ENCODE results near the gene TENT5A.

TENT5A gene

DNA sequence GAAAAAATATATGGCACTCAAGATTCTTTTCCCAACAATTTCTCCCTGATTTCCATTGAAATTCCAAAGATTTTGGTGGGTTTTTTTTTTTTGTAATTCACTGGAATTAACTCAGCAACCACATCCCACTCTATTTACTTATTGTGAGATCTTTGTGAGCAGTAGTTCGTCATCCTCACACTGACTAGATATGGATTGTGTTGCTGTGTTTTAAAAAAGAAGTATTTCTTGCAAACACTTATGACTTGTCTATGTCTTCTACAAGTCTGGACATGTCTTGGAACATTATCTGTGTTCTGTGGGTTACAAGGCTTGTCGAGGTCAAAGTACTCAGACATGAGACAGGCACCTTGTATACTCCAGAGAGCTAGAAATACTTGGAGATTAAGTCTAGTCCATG, 7.3 kb upstream of the TENT5A start:
- TF ChIP-seq, protein P1, sequence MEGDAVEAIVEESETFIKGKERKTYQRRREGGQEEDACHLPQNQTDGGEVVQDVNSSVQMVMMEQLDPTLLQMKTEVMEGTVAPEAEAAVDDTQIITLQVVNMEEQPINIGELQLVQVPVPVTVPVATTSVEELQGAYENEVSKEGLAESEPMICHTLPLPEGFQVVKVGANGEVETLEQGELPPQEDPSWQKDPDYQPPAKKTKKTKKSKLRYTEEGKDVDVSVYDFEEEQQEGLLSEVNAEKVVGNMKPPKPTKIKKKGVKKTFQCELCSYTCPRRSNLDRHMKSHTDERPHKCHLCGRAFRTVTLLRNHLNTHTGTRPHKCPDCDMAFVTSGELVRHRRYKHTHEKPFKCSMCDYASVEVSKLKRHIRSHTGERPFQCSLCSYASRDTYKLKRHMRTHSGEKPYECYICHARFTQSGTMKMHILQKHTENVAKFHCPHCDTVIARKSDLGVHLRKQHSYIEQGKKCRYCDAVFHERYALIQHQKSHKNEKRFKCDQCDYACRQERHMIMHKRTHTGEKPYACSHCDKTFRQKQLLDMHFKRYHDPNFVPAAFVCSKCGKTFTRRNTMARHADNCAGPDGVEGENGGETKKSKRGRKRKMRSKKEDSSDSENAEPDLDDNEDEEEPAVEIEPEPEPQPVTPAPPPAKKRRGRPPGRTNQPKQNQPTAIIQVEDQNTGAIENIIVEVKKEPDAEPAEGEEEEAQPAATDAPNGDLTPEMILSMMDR (IDR thresholded peaks at IDR 0.05; ENCODE audit: insufficient read depth, low read length, poor library complexity, severe bottlenecking) = no peak
- Histone ChIP-seq H3K27me3 (replicated peaks; ENCODE audit: control insufficient read depth, insufficient read depth, low read length) (no peaks in the 10 kb centered on the region), H3K4me3 (replicated peaks; ENCODE audit: low read depth, low read length) (no peak overlapping the region), H3K36me3 (ENCODE audit: control insufficient read depth, insufficient read depth, low read length) (no peaks in the 10 kb centered on the region)
- no peak for DNase-seq (ENCODE audit: extremely low read depth, insufficient read length)

DNA sequence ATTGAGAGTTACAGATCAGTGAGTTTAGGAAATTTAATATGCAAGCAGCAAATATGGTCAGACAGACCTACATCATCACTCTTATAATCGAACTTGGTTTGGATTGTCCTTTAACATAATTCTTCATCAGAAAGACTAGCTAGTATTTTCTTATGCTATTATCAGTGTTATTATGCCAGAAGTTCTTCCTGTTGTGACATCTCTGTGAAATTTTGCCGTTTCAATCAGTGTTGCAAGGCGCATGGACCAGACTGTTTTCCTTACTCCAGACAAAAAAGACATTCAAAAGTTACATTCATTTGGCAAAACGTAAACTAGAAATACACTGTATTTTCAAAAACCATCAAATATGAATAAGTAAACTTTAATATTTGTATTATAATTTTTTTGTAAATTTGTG, 5.7 kb upstream of the TENT5A start:
- no peak overlapping the region for H3K4me3 ChIP-seq (replicated peaks; ENCODE audit: low read depth, low read length)
- DNase-seq (ENCODE audit: extremely low read depth, insufficient read length) = no peak
- TF ChIP-seq, protein P1 (IDR thresholded peaks at IDR 0.05; ENCODE audit: insufficient read depth, low read length, poor library complexity, severe bottlenecking) = no peak
- no peaks in the 10 kb centered on the region for H3K27me3 ChIP-seq (replicated peaks; ENCODE audit: control insufficient read depth, insufficient read depth, low read length)
- H3K36me3 ChIP-seq (ENCODE audit: control insufficient read depth, insufficient read depth, low read length) = no peaks in the 10 kb centered on the region

DNA sequence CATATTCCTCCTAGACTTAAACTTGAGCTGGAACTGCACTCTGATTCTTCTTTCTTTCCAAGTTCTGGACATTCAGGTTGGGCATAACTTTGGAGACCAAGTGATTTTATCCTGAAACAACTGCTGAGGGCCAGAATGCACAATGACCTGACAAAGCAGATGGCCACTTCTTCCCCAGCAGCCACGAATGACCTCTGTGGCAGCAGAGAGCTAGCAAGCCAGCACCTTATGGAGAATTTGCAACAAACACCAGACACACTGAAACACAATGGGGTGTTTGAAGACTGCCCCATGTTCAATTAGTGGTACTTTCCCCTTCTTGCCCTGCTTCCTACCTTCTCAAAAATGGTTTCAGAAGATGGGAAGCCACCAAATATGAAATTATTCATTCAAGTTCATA, 4.2 kb upstream of the TENT5A start:
- Histone ChIP-seq H3K36me3 (ENCODE audit: control insufficient read depth, insufficient read depth, low read length) (no peaks in the 10 kb centered on the region), H3K27me3 (replicated peaks; ENCODE audit: control insufficient read depth, insufficient read depth, low read length) (no peaks in the 10 kb centered on the region), H3K4me3 (replicated peaks; ENCODE audit: low read depth, low read length) (no peak overlapping the region)
- DNase-seq (ENCODE audit: extremely low read depth, insufficient read length) = no peak
- TF ChIP-seq, protein P1 (IDR thresholded peaks at IDR 0.05; ENCODE audit: insufficient read depth, low read length, poor library complexity, severe bottlenecking) = no peak

DNA sequence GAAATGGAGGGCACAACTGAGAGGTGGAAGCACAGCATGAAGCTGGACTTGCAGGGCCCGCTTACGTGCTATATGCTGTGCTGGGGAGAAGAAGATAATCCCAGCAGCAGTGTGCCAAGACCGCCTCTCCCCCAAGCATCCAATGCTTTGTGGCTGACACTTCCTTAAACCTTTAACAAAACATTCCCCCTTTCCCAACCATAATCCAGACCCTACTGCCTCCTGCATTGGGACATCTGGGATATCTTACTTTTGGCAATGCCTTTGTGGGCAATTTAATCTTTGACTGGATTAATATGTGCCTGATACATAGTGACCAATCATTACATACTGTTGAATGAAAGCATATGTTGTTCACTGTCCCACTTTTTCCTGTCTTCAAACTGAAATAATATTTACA, 3.1 kb upstream of the TENT5A start:
- TF ChIP-seq, protein P1 (IDR thresholded peaks at IDR 0.05; ENCODE audit: insufficient read depth, low read length, poor library complexity, severe bottlenecking) = no peak
- Histone ChIP-seq H3K4me3 (replicated peaks; ENCODE audit: low read depth, low read length) (no peak overlapping the region), H3K36me3 (ENCODE audit: control insufficient read depth, insufficient read depth, low read length) (no peaks in the 10 kb centered on the region), H3K27me3 (replicated peaks; ENCODE audit: control insufficient read depth, insufficient read depth, low read length) (no peaks in the 10 kb centered on the region)
- no peak for DNase-seq (ENCODE audit: extremely low read depth, insufficient read length)

DNA sequence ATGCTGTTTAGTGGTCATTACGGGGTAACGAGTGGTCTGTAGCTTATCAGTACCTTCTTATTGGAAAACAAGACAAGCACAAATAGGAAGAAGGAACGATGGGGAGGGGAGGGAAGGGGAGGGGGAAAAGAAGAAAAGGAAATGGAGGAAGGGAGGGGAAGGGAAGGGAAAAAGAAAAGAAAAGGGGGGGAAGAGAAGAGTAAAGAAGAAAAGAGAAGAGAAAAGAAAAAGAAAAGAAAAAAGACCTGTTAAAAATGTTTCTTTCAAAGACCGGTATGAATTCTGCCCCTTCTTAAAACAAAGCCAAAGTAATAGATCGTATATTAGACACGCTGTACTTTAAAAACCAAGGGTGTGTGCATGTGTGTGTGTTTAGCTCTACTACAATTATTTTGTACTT, 2.4 kb upstream of the TENT5A start:
- Histone ChIP-seq H3K27me3 (replicated peaks; ENCODE audit: control insufficient read depth, insufficient read depth, low read length) (no peaks in the 10 kb centered on the region), H3K36me3 (ENCODE audit: control insufficient read depth, insufficient read depth, low read length) (no peaks in the 10 kb centered on the region), H3K4me3 (replicated peaks; ENCODE audit: low read depth, low read length) (no peak overlapping the region)
- TF ChIP-seq, protein P1 (IDR thresholded peaks at IDR 0.05; ENCODE audit: insufficient read depth, low read length, poor library complexity, severe bottlenecking) = no peak
- no peak for DNase-seq (ENCODE audit: extremely low read depth, insufficient read length)

Measured in GM06990 (cell line).